ENCODE data around the gene MUL1. TPM values are rescaled to one million over a fixed set of nuclear protein-coding genes. Genes with fewer than 3 reads are reported as not detected.
A peak's percentile ranks its signal among the peaks of the same experiment; 100 is the strongest.

The MUL1 gene
- 31.1 and 38.4 TPM in 2 replicates for total RNA-seq (ENCODE audit: low replicate concordance)
- long read RNA-seq, transcript MUL1-201 (4 exons, 2,438 nt): major isoform, 109 of 119 reads
- long read RNA-seq, partial matches to known transcripts: 2 of 119 reads
- long read RNA-seq, other reads (novel, unspliced or antisense): 8 of 119 reads

GRCh38 chr1:20507564-20508410, at the start of gene MUL1:
Gene MUL1, minus strand, starts transcription at chr1:20508151. Its CDS starts 127 bp downstream, at chr1:20508024.
- Mint-ChIP-seq H3K27ac (peak within 1 kb of the TSS; percentile 51), H3K36me3 (no peaks in the 10 kb centered on the region)
- no peak for TF ChIP-seq CTCF (conservative IDR thresholded peaks at IDR 0.05)

GRCh38 chr1:20555758-20556120, 47.8 kb upstream of the MUL1 start:
- peaks cover 6% of the 10 kb centered on the region for H3K4me1 Mint-ChIP-seq (ENCODE audit: unreplicated experiment)
- DNase-seq (ENCODE audit: extremely low spot score, unreplicated experiment): no peak
- H3K9me3 Mint-ChIP-seq: no peaks in the 10 kb centered on the region
- no peak for TF ChIP-seq CTCF (conservative IDR thresholded peaks at IDR 0.05)
- no peak overlapping the region for H3K4me3 Mint-ChIP-seq
- peaks cover 30% of the 10 kb centered on the region for H3K27me3 Mint-ChIP-seq
- no peak overlapping the region for H3K27ac Mint-ChIP-seq
- H3K36me3 Mint-ChIP-seq: no peaks in the 10 kb centered on the region

More at GRCh38 chr1:20507564-20508410, at the start of gene MUL1:
- Mint-ChIP-seq H3K9me3 (no peaks in the 10 kb centered on the region), H3K4me3 (peak within 1 kb of the TSS; percentile 89), H3K27me3 (peaks cover 11% of the 10 kb centered on the region), H3K4me1 (ENCODE audit: unreplicated experiment) (peaks cover 4% of the 10 kb centered on the region)
- DNase-seq (ENCODE audit: extremely low spot score, unreplicated experiment): peak; percentile 95

GRCh38 chr1:20555025-20555757, 47.2 kb upstream of the MUL1 start:
- TF ChIP-seq CTCF (conservative IDR thresholded peaks at IDR 0.05): no peak
- Mint-ChIP-seq H3K27me3 (peaks cover 26% of the 10 kb centered on the region), H3K4me3 (no peak overlapping the region), H3K27ac (peak overlapping the region; percentile 50), H3K9me3 (no peaks in the 10 kb centered on the region), H3K4me1 (ENCODE audit: unreplicated experiment) (peaks cover 6% of the 10 kb centered on the region), H3K36me3 (no peaks in the 10 kb centered on the region)
- DNase-seq (ENCODE audit: extremely low spot score, unreplicated experiment): no peak

GRCh38 chr1:20552728-20553445, 44.9 kb upstream of the MUL1 start:
- Mint-ChIP-seq H3K4me3 (peak overlapping the region; percentile 75), H3K36me3 (no peaks in the 10 kb centered on the region), H3K27ac (no peak overlapping the region), H3K4me1 (ENCODE audit: unreplicated experiment) (peaks cover 6% of the 10 kb centered on the region), H3K27me3 (peaks cover 36% of the 10 kb centered on the region), H3K9me3 (no peaks in the 10 kb centered on the region)
- no peak for TF ChIP-seq CTCF (conservative IDR thresholded peaks at IDR 0.05)
- DNase-seq (ENCODE audit: extremely low spot score, unreplicated experiment): no peak

Measured in type B pancreatic cell (in vitro differentiated cells).